Heart left ventricle (tissue), 16 donors: ENCODE data around the gene IL17F. TPM values are rescaled to one million over a fixed set of nuclear protein-coding genes. Genes with fewer than 3 reads are reported as not detected.

Experiments used
- ATAC-seq, 4 donors: fragments of 200-7000 bp; cut with Tn5 transposase; one replicate each; pipeline ENCODE4 v1.9.1; 2020 to 2022; ENCODE audit warnings: moderate library complexity in 4 of 4, mild to moderate bottlenecking in 3 of 4, moderate number of reproducible peaks in 1 of 4
- DNase-seq, 5 donors: peaks; one replicate each; pipeline ENCODE4 v3.0.0-alpha.2; 2020
- H3K27ac ChIP-seq, 12 donors: fragments of 200-600 bp; sonication (generic) in 4 of 12; one replicate each; pipeline versions ENCODE4 v1.5.0 to v1.8.0; 2016 to 2022; ENCODE audit warnings: mild to moderate bottlenecking in 2 of 12
- H3K27me3 ChIP-seq, 9 donors: fragments of 200-600 bp; sonication (generic) in 2 of 9; one replicate each; pipeline versions ENCODE4 v1.5.1 to v1.8.0; 2016 to 2022; ENCODE audit warnings: mild to moderate bottlenecking in 3 of 9
- H3K36me3 ChIP-seq, 9 donors: fragments of 200-600 bp; sonication (generic) in 2 of 9; one replicate each; pipeline versions ENCODE4 v1.5.0 to v1.8.0; 2018 to 2022; ENCODE audit warnings: mild to moderate bottlenecking in 2 of 9
- H3K4me1 ChIP-seq, 12 donors: fragments of 200-600 bp; sonication (generic) in 4 of 12; one replicate each; pipeline versions ENCODE4 v1.5.0 to v1.8.0; 2016 to 2022; ENCODE audit warnings: mild to moderate bottlenecking in 3 of 12
- H3K4me3 ChIP-seq, 12 donors: fragments of 200-600 bp; sonication (generic) in 4 of 12; one replicate each; pipeline versions ENCODE4 v1.5.0 to v1.8.0; 2017 to 2022; ENCODE audit warnings: mild to moderate bottlenecking in 9 of 12, moderate library complexity in 4 of 12
- H3K9me3 ChIP-seq, 12 donors: fragments of 200-600 bp; sonication (generic) in 4 of 12; one replicate each; pipeline versions ENCODE4 v1.5.0 to v1.8.0; 2016 to 2022; ENCODE audit warnings: mild to moderate bottlenecking in 1 of 12
- POLR2A ChIP-seq, 2 donors: fragments of 450-650 bp; IDR thresholded peaks; one replicate each; pipeline ENCODE4 v1.6.1; 2017; ENCODE audit warnings: antibody characterized with exemption in 2 of 2, mild to moderate bottlenecking in 2 of 2, moderate library complexity in 2 of 2
- WGBS, 4 donors: extraction: QIAGEN DNeasy Blood & Tissue Kit in 2 of 4; methylation state at CpG; one replicate each; pipeline versions ENCODE4 v1.1.5 to v1.1.7; 2013 to 2018; 5-methylcytosine and 5-hydroxymethylcytosine counted together
- intact Hi-C, 10 donors: fragments of 100-400 bp; cut with DNase I; formaldehyde crosslinking; loops; one replicate each; pipeline versions ENCODE4 v1.11.1 to v1.14.2; 2022
- polyA plus RNA-seq, 2 donors: library from polyadenylated mRNA; stranded (reverse); fragments of 200-250 nt; gene quantifications; one replicate each; pipeline ENCODE4 v1.2.3, GENCODE V29; 2013
- total RNA-seq, 9 donors: library from RNA; depleted of rRNA in 2 of 9; stranded (reverse); fragments of >200 nt in 2 of 9; fragmentation: NEBNext Ultra II Directional in 3 of 9; extraction: Animal tissue kit (Norgen Biotek cat#: 25700) in 3 of 9; gene quantifications; one replicate each; pipeline versions ENCODE4 v1.1.0 to v1.2.4, GENCODE V29; 2016 to 2023
- TF ChIP-seq, protein P1 (sequence below), 12 donors: fragments of 200-600 bp; sonication (generic) in 4 of 12; IDR thresholded peaks; one replicate each; pipeline versions ENCODE4 v1.5.0 to v1.8.0; 2018 to 2022; ENCODE audit warnings: antibody characterized with exemption in 12 of 12, mild to moderate bottlenecking in 5 of 12
- donor health status: ischemic (EF 13 %, LVEDD 7.1; RV severe dilation, severe dysfunction).
- donor health status: healthy with polysubstance abuse.
- donor health status: DM: no; HTN: yes; CAD: no.
- donor health status: DM: no; HTN: no; CAD: no.
- donor health status: ischemic (EF 25% LVEDD 6.9; RV normal size, moderate dysfunction).
- donor health status: ischemic (EF 25% LVEDD 5.7; RV mildly dilated, moderate dysfunction).
- donor health status: healthy.
- donor health status: DM: yes; HTN: yes; CAD: no.
- donor health status: ischemic (EF 35%, LVEDD 5.7; RV mildly dilated, moderate dysfunction).
- donor health status: nonischemic (EF 11% LVEDD 7.7; RV severe dilation, severe dysfunction).
- donor health status: DM: yes; HTN: yes; CAD: no.
- donor health status: PGD.
- donor health status: ischemic (EF 29% LVEDD 5.4; RV normal size, mild dysfunction).
- donor health status: nonischemic (EF 23%, LVEDD 6.1; RV moderate dilation, normal function).

Gene IL17F
- total and polyA plus RNA-seq, 11 donors = not detected

DNA sequence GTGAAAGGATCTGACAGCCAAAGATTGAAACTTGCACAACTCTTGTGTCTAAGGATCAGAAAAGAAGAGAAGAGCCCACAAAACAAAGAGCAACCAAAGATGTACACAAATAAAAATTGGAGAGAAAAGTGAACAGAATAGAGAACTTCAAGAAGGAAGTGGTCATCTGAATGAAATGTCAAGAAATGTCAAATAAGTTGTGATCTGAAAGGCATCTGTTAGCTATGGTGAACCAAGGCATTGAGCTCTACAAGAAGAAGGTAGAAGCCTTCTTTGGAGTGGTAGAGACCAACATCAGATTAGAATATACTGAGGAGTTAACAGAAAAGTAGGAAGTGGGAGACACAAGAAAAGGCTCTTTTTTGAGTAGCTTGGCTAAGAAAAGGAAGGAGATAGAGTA lies 28.5 kb downstream of the IL17F start:
- H3K27me3 ChIP-seq = no peaks in the 10 kb centered on the region
- intact Hi-C loops = no loop called here
- no peaks in the 10 kb centered on the region for H3K36me3 ChIP-seq
- H3K4me3 ChIP-seq = no peak overlapping the region
- no peaks in the 10 kb centered on the region for H3K9me3 ChIP-seq
- no peak for DNase-seq
- no peaks in the 10 kb centered on the region for H3K4me1 ChIP-seq
- TF ChIP-seq POLR2A (IDR thresholded peaks at IDR 0.05) = no peak
- TF ChIP-seq, protein P1, sequence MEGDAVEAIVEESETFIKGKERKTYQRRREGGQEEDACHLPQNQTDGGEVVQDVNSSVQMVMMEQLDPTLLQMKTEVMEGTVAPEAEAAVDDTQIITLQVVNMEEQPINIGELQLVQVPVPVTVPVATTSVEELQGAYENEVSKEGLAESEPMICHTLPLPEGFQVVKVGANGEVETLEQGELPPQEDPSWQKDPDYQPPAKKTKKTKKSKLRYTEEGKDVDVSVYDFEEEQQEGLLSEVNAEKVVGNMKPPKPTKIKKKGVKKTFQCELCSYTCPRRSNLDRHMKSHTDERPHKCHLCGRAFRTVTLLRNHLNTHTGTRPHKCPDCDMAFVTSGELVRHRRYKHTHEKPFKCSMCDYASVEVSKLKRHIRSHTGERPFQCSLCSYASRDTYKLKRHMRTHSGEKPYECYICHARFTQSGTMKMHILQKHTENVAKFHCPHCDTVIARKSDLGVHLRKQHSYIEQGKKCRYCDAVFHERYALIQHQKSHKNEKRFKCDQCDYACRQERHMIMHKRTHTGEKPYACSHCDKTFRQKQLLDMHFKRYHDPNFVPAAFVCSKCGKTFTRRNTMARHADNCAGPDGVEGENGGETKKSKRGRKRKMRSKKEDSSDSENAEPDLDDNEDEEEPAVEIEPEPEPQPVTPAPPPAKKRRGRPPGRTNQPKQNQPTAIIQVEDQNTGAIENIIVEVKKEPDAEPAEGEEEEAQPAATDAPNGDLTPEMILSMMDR (IDR thresholded peaks at IDR 0.05) = no peak
- ATAC-seq = no peak
- H3K27ac ChIP-seq = no peak overlapping the region

- Histone ChIP-seq H3K4me1 (no peaks in the 10 kb centered on the region), H3K27ac (no peak overlapping the region), H3K27me3 (no peaks in the 10 kb centered on the region), H3K9me3 (no peaks in the 10 kb centered on the region), H3K4me3 (no peak overlapping the region), H3K36me3 (no peaks in the 10 kb centered on the region)
- TF ChIP-seq, protein P1 (IDR thresholded peaks at IDR 0.05) = no peak
- DNase-seq (no peak), ATAC-seq (no peak)
- WGBS, 4 donors = 65 to 73% (median 68%) methylated on average over 2 of the region's 2 CpGs
- intact Hi-C loops = no loop called here
Measured at GRCh38 chr6:52213127-52213526, 31.2 kb downstream of the IL17F start.

GRCh38 chr6:52210227-52210626 lies 34.1 kb downstream of the IL17F start:
- Histone ChIP-seq H3K4me1 (no peaks in the 10 kb centered on the region), H3K4me3 (no peak overlapping the region), H3K27ac (no peak overlapping the region), H3K9me3 (peaks cover 0 to 5% (median 0%) of the 10 kb centered on the region in 12 donors), H3K36me3 (no peaks in the 10 kb centered on the region), H3K27me3 (no peaks in the 10 kb centered on the region)
- no peak for TF ChIP-seq POLR2A (IDR thresholded peaks at IDR 0.05)
- TF ChIP-seq, protein P1 (IDR thresholded peaks at IDR 0.05) = no peak
- WGBS, 4 donors = 65 to 77% (median 73%) methylated on average over 2 of the region's 2 CpGs
- ATAC-seq (no peak), DNase-seq (no peak)
- intact Hi-C loops = no loop called here

- H3K9me3 ChIP-seq = peaks cover 0 to 5% (median 0%) of the 10 kb centered on the region in 12 donors
- no peaks in the 10 kb centered on the region for H3K27me3 ChIP-seq
- no peak for TF ChIP-seq POLR2A (IDR thresholded peaks at IDR 0.05)
- TF ChIP-seq, protein P1 (IDR thresholded peaks at IDR 0.05) = no peak
- intact Hi-C loops = no loop called here
- no peak for DNase-seq
- no peak overlapping the region for H3K27ac ChIP-seq
- no peak for ATAC-seq
- H3K4me3 ChIP-seq = no peak overlapping the region
- WGBS, 4 donors = 62 to 76% (median 72%) methylated on average over 2 of the region's 2 CpGs
- H3K4me1 ChIP-seq = no peaks in the 10 kb centered on the region
- no peaks in the 10 kb centered on the region for H3K36me3 ChIP-seq
Measured at GRCh38 chr6:52209770-52210169, 34.5 kb downstream of the IL17F start.
